Naive B cell (primary cell): Measurements from ENCODE around the gene GPATCH4. TPM values are rescaled to one million over a fixed set of nuclear protein-coding genes. Genes with fewer than 3 reads are reported as not detected.

Experiments used
- ATAC-seq, 2 donors: fragments of 150-1000 bp; cut with Tn5 transposase; 2 replicates each; pipeline ENCODE4 v1.10.0; 2021; ENCODE audit warnings: low read depth in 2 of 2, mild to moderate bottlenecking in 2 of 2, moderate library complexity in 2 of 2
- DNase-seq: peaks from one replicate; pipeline ENCODE4 v3.0.0; 2022
- H3K27ac Mint-ChIP-seq, 6 donors: one replicate each; pipeline ENCODE4 v1.8.0; 2020 to 2022; ENCODE audit warnings: mild to moderate bottlenecking in 6 of 6, mixed read lengths in 6 of 6, moderate library complexity in 5 of 6, inconsistent platforms in 2 of 6
- H3K27me3 Mint-ChIP-seq, 3 donors: one replicate each; pipeline ENCODE4 v1.8.0; 2021 to 2022; ENCODE audit warnings: mixed read lengths in 3 of 3, mild to moderate bottlenecking in 1 of 3
- H3K36me3 Mint-ChIP-seq, 2 donors: one replicate each; pipeline ENCODE4 v1.8.0; 2020 to 2022; ENCODE audit warnings: mixed read lengths in 2 of 2, inconsistent platforms in 1 of 2, mild to moderate bottlenecking in 1 of 2
- H3K4me1 Mint-ChIP-seq, 3 donors: one replicate each; pipeline ENCODE4 v1.8.0; 2020 to 2022; ENCODE audit warnings: mixed read lengths in 3 of 3, inconsistent platforms in 1 of 3, mild to moderate bottlenecking in 1 of 3, moderate library complexity in 1 of 3
- H3K4me3 Mint-ChIP-seq, 8 donors: one replicate each; pipeline ENCODE4 v1.8.0; 2020 to 2022; ENCODE audit warnings: mild to moderate bottlenecking in 8 of 8, mixed read lengths in 8 of 8, moderate library complexity in 8 of 8, inconsistent platforms in 2 of 8
- H3K9me3 Mint-ChIP-seq, 7 donors: one replicate each; pipeline ENCODE4 v1.8.0; 2020 to 2022; ENCODE audit warnings: mixed read lengths in 7 of 7, mild to moderate bottlenecking in 5 of 7, inconsistent platforms in 2 of 7, moderate library complexity in 1 of 7
- polyA plus RNA-seq, 6 donors: library from polyadenylated mRNA; unstranded; fragments of 300-500 nt; fragmentation: Illumina TruSeq; gene quantifications; one replicate each; pipeline ENCODE4 v1.2.3, GENCODE V29; 2021; ENCODE audit warnings: low read depth in 6 of 6

Gene GPATCH4
- polyA plus RNA-seq, 6 donors from 2014 or later = 16.6 to 47.9 (median 28.7) TPM

GRCh38 chr1:156601892-156602291 lies 613 bp upstream of the GPATCH4 start:
- ATAC-seq = peak; percentile 26 to 48
- DNase-seq = no peak
- Mint-ChIP-seq H3K9me3 (no peaks in the 10 kb centered on the region), H3K4me1 (peaks cover 29 to 52% (median 29%) of the 10 kb centered on the region in 3 donors), H3K27me3 (no peaks in the 10 kb centered on the region), H3K4me3 (peak overlapping the region; percentile 84 to 100 (median 96)), H3K36me3 (peaks cover 7 to 12% of the 10 kb centered on the region in 2 donors), H3K27ac (peak overlapping the region; percentile 74 to 98 (median 96))

DNA sequence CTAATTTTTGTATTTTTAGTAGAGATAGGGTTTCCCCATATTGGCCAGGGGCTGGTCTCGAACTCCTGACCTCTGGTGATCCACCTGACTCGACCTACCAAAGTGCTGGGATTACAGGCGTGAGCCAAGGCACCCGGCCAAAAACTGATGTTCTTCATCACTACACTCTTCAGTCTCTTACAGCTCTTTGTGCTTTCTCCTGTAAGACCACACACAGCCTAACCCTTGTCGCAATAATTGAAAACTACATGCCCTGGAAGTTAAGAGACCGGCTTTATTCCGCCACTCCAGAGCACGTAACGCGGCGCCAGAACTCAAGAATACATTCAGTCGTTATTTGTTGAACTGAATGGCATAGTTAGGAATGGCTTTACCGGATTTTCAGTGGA lies 552 bp downstream of the GPATCH4 start:
- peaks cover 13 to 14% of the 10 kb centered on the region in 2 donors for H3K36me3 Mint-ChIP-seq

GRCh38 chr1:156599811-156600210 lies 1.5 kb downstream of the GPATCH4 start:
- H3K27ac Mint-ChIP-seq = peak overlapping the region in 4 of 6 donors; percentile 38 to 98 (median 66)
- H3K9me3 Mint-ChIP-seq = no peaks in the 10 kb centered on the region
- peaks cover 29 to 42% (median 34%) of the 10 kb centered on the region in 3 donors for H3K4me1 Mint-ChIP-seq
- H3K36me3 Mint-ChIP-seq = peaks cover 14 to 22% of the 10 kb centered on the region in 2 donors
- H3K27me3 Mint-ChIP-seq = no peaks in the 10 kb centered on the region
- peak overlapping the region in 7 of 8 donors; percentile 84 to 100 (median 96) for H3K4me3 Mint-ChIP-seq
- DNase-seq (peak; percentile 45), ATAC-seq (peak; percentile 73 to 78)

More for the DNA sequence above, 552 bp downstream of the GPATCH4 start:
- Mint-ChIP-seq H3K4me3 (peak overlapping the region; percentile 84 to 100 (median 96)), H3K4me1 (peaks cover 26 to 46% (median 29%) of the 10 kb centered on the region in 3 donors), H3K27ac (peak overlapping the region; percentile 85 to 99 (median 96)), H3K9me3 (no peaks in the 10 kb centered on the region), H3K27me3 (no peaks in the 10 kb centered on the region)
- DNase-seq = no peak
- ATAC-seq = no peak

DNA sequence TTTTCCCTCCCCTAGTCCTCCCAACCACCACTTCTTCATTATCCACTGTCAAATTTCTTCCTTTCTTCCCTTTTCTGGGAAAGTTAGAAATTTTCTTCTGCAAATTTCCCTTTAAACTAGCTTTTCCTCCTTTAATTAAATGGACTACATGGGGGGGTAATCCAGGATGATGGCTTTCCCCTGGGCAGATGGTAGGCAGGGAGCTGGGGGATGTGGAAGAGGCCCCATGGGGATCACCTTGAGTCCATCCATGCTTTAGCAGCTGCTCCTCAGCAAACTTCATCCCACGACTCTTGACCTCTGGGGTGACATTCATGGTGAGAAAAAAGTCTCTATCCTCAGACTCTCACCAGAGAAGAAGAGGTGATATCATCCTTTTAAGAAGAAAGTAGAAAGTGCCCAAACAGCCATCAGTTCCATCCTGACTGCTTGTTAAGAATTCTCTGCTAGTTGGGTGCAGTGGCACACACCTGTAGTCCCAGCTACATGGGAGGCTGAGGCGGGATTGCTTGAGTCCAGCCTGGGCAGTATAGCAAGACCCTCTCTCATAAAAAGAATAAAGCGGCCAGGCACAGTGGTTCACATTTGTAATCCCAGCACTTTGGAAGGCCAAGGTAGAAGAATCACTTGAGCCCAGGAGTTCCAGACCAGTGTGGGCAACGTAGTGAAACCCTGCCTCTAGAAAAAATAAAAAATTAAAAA lies 2.4 kb downstream of the GPATCH4 start:
- no peaks in the 10 kb centered on the region for H3K9me3 Mint-ChIP-seq
- H3K36me3 Mint-ChIP-seq = peaks cover 14 to 24% of the 10 kb centered on the region in 2 donors
- peak overlapping the region in 4 of 6 donors; percentile 22 to 86 (median 62) for H3K27ac Mint-ChIP-seq
- ATAC-seq = no peak
- H3K4me1 Mint-ChIP-seq = peaks cover 29 to 42% (median 34%) of the 10 kb centered on the region in 3 donors
- H3K27me3 Mint-ChIP-seq = no peaks in the 10 kb centered on the region
- DNase-seq = no peak
- H3K4me3 Mint-ChIP-seq = peak overlapping the region in 1 of 8 donors; percentile 84

DNA sequence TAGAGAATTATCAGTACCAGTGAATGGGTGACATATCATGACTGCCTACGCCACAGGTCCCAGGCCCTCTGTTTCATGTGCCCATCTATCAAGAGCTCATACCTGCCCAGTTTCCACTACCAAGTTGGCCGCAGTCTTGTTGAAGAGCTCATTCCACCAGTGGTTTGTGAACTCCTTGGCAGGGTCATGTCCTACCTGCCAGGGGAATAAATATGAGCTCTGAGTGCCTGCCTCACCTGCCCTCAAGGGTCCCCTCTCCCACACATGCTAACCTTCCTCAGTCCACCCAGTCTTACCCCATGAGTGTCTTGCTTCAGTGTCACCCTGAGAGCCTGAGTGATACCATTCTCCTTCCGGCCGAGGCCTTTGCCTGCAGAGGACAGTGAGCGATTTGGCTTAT lies 3.2 kb downstream of the GPATCH4 start:
- H3K4me1 Mint-ChIP-seq = peaks cover 29 to 45% (median 34%) of the 10 kb centered on the region in 3 donors
- H3K9me3 Mint-ChIP-seq = no peaks in the 10 kb centered on the region
- H3K36me3 Mint-ChIP-seq = peaks cover 14 to 24% of the 10 kb centered on the region in 2 donors
- DNase-seq = no peak
- peak overlapping the region in 3 of 6 donors; percentile 15 to 86 (median 55) for H3K27ac Mint-ChIP-seq
- H3K27me3 Mint-ChIP-seq = no peaks in the 10 kb centered on the region
- peak overlapping the region in 3 of 8 donors; percentile 25 to 68 (median 31) for H3K4me3 Mint-ChIP-seq
- no peak for ATAC-seq

DNA sequence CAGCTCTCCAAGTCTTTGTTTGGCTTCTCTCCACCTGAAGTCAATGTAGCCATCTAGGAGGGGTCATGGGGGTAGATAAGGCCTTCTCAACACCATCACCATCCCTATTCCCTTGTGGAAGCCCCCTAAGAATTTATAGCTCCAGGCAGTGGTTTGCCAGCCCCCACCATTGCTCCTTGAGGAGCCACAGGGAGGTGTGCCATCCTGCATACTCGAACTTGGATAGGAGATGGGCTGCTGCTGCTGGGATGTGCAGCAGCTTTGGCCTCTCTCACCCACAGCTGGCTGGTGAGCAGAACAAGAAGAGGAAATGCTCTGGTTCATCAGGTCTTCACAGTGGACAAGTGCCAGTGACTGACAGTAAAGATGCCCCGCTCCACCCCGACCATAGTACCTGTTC lies 4.9 kb downstream of the GPATCH4 start:
- no peak for ATAC-seq
- peak overlapping the region in 2 of 8 donors; percentile 41 to 67 for H3K4me3 Mint-ChIP-seq
- H3K36me3 Mint-ChIP-seq = peaks cover 14 to 24% of the 10 kb centered on the region in 2 donors

GRCh38 chr1:156595016-156595415 lies 6.3 kb downstream of the GPATCH4 start:
- DNase-seq (no peak), ATAC-seq (no peak)
- H3K27ac Mint-ChIP-seq = peak overlapping the region in 3 of 6 donors; percentile 3 to 92 (median 30)
- H3K9me3 Mint-ChIP-seq = no peaks in the 10 kb centered on the region
- peaks cover 14 to 24% of the 10 kb centered on the region in 2 donors for H3K36me3 Mint-ChIP-seq
- peak overlapping the region in 4 of 8 donors; percentile 20 to 64 (median 32) for H3K4me3 Mint-ChIP-seq
- peaks cover 19 to 37% (median 27%) of the 10 kb centered on the region in 3 donors for H3K4me1 Mint-ChIP-seq
- no peaks in the 10 kb centered on the region for H3K27me3 Mint-ChIP-seq

More for the DNA sequence above, 4.9 kb downstream of the GPATCH4 start:
- no peaks in the 10 kb centered on the region for H3K9me3 Mint-ChIP-seq
- DNase-seq = no peak
- H3K27ac Mint-ChIP-seq = peak overlapping the region in 3 of 6 donors; percentile 40 to 87 (median 63)
- H3K27me3 Mint-ChIP-seq = no peaks in the 10 kb centered on the region
- H3K4me1 Mint-ChIP-seq = peaks cover 27 to 45% (median 34%) of the 10 kb centered on the region in 3 donors

DNA sequence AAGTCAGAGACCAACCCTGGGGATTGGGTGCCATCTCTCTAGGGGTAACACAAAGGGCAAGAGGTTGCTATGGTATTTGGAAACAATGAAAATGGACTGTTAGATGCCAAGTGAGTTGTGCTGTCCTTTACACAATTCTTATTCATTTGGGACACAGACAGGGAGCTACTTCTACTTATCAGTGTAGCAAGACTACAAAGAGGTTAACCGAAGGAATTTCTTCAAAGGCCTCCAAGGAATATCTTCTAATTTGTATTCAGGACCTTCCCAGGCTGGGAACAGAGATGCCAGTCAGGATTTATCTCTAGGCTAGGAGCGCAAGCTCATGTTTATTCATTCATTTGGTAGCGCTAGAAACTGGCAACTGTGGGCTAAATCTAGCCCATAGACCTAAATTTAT lies 7.1 kb downstream of the GPATCH4 start:
- Mint-ChIP-seq H3K4me1 (peaks cover 19 to 29% (median 27%) of the 10 kb centered on the region in 3 donors), H3K27me3 (no peaks in the 10 kb centered on the region), H3K27ac (peak overlapping the region in 1 of 6 donors; percentile 33), H3K9me3 (no peaks in the 10 kb centered on the region), H3K4me3 (peak overlapping the region in 1 of 8 donors; percentile 69), H3K36me3 (peaks cover 14 to 24% of the 10 kb centered on the region in 2 donors)
- DNase-seq (no peak), ATAC-seq (no peak)

DNA sequence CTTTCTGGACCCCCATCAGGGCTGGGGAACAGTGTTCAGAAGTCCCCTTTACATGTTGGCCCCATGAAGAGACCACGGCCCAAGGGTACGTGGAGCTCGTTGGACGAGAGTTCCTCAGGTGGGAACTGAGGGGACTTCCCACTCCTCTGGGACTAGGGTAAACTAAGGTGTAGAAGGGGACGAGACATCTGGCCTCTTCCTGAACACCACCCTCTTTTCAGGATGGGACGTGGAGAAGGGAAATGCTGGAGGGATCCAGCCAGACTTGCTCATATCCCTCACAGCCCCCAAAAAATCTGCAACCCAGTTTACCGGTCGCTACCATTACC lies 7.7 kb downstream of the GPATCH4 start:
- H3K27ac Mint-ChIP-seq = peak overlapping the region in 1 of 6 donors; percentile 88
- H3K27me3 Mint-ChIP-seq = no peaks in the 10 kb centered on the region
- DNase-seq (no peak), ATAC-seq (no peak)
- H3K9me3 Mint-ChIP-seq = no peaks in the 10 kb centered on the region
- H3K36me3 Mint-ChIP-seq = peaks cover 11 to 24% of the 10 kb centered on the region in 2 donors
- H3K4me1 Mint-ChIP-seq = peaks cover 16 to 25% (median 24%) of the 10 kb centered on the region in 3 donors
- peak overlapping the region in 1 of 8 donors; percentile 90 for H3K4me3 Mint-ChIP-seq

- ATAC-seq = no peak
- Mint-ChIP-seq H3K36me3 (peaks cover 6 to 24% of the 10 kb centered on the region in 2 donors), H3K4me1 (peaks cover 14 to 24% (median 19%) of the 10 kb centered on the region in 3 donors), H3K4me3 (peak overlapping the region in 7 of 8 donors; percentile 72 to 93 (median 90)), H3K27me3 (no peaks in the 10 kb centered on the region), H3K9me3 (no peaks in the 10 kb centered on the region), H3K27ac (peak overlapping the region in 5 of 6 donors; percentile 44 to 88 (median 77))
- DNase-seq = no peak
Observed at GRCh38 chr1:156592910-156593660, 8.2 kb downstream of the GPATCH4 start.

DNA sequence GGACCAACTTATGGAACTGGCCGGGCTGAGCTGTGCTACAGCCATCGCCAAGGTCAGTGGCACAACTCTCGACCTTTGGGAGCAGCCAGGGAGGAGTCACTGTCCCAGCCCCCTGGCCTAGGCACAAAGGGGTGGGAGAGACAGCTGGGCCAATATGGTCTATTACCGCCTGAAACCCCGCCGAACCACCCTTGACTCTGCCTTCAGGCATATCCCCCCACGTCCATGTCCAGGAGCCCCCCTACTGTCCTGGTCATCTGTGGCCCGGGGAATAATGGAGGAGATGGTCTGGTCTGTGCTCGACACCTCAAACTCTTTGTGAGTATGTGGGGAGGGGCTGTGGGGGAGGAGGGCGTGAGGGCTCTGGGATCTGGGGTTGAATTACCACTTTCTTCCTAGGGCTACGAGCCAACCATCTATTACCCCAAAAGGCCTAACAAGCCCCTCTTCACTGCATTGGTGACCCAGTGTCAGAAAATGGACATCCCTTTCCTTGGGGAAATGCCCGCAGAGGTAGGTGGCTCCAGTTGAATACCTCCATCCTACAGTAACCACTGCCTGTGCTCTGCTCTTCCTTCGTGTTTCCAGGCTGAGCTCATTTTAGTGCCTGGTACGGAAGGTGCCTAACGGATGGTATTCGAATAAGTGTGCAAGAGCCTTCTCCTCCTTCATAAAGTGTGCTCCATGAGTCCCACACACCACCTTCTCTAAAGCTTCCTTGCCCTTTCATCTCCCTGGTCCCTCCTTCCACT lies 8.9 kb downstream of the GPATCH4 start:
- no peaks in the 10 kb centered on the region for H3K27me3 Mint-ChIP-seq
- H3K4me3 Mint-ChIP-seq = peak overlapping the region; percentile 72 to 94 (median 90)
- peaks cover 6 to 22% of the 10 kb centered on the region in 2 donors for H3K36me3 Mint-ChIP-seq
- H3K9me3 Mint-ChIP-seq = no peaks in the 10 kb centered on the region
- H3K4me1 Mint-ChIP-seq = peaks cover 14 to 24% (median 19%) of the 10 kb centered on the region in 3 donors
- H3K27ac Mint-ChIP-seq = peak overlapping the region in 4 of 6 donors; percentile 44 to 97 (median 80)
- DNase-seq = no peak
- ATAC-seq = no peak

- ATAC-seq (peak; percentile 92 to 96), DNase-seq (peak; percentile 72)
- Mint-ChIP-seq H3K36me3 (peaks cover 0 to 14% of the 10 kb centered on the region in 2 donors), H3K4me3 (peak within 1 kb of the TSS; percentile 72 to 94 (median 90)), H3K27ac (peak within 1 kb of the TSS; percentile 47 to 97 (median 92)), H3K27me3 (no peaks in the 10 kb centered on the region), H3K9me3 (no peaks in the 10 kb centered on the region), H3K4me1 (peaks cover 14 to 24% (median 19%) of the 10 kb centered on the region in 3 donors)
Observed at GRCh38 chr1:156591432-156592157, 9.7 kb downstream of the GPATCH4 start, which contains the start of gene NAXE. Gene NAXE (plus strand): TSS chr1:156591776. CDS start chr1:156591805, 29 bp downstream.
